ENCODE measurements around the gene HSFX3.
"Not testable (repeated sequence)": the region's sequence is repeated elsewhere in the genome, so short reads cannot be mapped to it uniquely, and the experiment has no call there.

DNA sequence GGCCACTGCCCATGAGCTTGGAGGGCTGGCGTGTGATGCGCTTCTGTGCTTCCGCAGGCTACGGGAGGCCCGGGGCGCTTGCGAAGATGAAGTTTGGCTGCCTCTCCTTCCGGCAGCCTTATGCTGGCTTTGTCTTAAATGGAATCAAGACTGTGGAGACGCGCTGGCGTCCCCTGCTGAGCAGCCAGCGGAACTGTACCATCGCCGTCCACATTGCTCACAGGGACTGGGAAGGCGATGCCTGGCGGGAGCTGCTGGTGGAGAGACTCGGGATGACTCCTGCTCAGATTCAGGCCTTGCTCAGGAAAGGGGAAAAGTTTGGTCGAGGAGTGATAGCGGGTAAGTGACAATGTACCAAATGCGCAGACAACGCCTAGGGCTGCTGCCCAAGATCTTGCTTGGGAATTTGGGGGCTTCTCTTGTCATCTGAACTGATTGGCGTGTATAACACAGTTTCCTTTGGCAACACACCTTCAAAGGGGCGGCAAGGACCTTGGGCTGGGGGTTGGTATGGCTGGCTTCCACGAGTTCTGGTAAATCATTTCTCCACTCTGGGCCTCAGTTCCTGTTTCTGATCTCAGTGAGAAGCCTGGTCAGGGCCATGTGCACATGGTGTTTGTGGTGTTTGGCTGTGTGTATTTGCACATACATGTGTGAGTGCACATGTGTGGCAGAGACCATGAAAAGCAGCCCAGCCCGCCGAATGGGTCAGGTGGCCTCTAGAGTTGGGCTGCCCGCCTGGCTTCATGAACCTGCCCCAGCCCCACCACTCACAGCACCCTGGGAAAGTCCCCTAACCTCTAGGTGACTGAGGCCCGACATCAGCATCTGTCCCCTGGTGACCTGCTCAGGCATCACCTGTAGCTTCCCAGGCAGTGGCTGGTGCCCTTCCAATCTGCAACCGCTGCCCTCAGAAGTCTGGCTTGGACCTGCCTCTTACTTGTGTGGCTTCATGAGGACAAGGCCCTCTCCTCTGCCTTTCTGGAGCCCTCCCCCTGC, 3.9 kb downstream of the HSFX3 start:
- not testable (repeated sequence) for TF ChIP-seq CTCF (conservative IDR thresholded peaks at IDR 0.05; ENCODE audit: low read length); EZH2phosphoT487 (IDR thresholded peaks at IDR 0.05; ENCODE audit: borderline replicate concordance)
